ENCODE results near the gene SLC12A2. TPM values are rescaled to one million over a fixed set of nuclear protein-coding genes. Genes with fewer than 3 reads are reported as not detected.

Gene SLC12A2
- total RNA-seq, 2 experiments from 2014 or later: 13.7 to 16.4 TPM

DNA sequence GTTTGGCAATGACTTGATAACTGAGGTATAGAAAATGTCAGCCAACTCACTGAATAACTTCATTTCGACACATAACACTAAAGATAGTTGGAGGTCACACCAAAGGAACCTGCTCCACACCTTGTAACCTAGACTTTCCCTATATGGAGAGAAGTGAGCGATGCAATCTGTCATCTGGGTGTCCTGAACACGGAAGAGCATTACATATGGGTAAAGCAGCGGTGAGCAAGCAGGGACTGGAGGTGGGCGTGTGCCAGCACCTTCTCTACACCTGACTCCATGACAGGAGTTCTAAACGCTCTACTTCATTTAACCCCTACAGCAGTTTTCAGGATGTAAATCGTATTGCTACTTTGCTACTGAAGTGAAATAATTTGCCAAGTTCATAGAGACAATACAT, 152.8 kb downstream of the SLC12A2 start:
- TF ChIP-seq, protein P1, sequence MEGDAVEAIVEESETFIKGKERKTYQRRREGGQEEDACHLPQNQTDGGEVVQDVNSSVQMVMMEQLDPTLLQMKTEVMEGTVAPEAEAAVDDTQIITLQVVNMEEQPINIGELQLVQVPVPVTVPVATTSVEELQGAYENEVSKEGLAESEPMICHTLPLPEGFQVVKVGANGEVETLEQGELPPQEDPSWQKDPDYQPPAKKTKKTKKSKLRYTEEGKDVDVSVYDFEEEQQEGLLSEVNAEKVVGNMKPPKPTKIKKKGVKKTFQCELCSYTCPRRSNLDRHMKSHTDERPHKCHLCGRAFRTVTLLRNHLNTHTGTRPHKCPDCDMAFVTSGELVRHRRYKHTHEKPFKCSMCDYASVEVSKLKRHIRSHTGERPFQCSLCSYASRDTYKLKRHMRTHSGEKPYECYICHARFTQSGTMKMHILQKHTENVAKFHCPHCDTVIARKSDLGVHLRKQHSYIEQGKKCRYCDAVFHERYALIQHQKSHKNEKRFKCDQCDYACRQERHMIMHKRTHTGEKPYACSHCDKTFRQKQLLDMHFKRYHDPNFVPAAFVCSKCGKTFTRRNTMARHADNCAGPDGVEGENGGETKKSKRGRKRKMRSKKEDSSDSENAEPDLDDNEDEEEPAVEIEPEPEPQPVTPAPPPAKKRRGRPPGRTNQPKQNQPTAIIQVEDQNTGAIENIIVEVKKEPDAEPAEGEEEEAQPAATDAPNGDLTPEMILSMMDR (IDR thresholded peaks at IDR 0.05): no peak
- H3K4me1 Mint-ChIP-seq (ENCODE audit: low read depth): no peaks in the 10 kb centered on the region
- ChIA-PET POLR2A (no interaction called here), CTCF (no interaction called here)
- no peaks in the 10 kb centered on the region for H3K9me3 ChIP-seq (ENCODE audit: control insufficient read depth in 1 of 2, insufficient read depth in 1 of 2, low read length in 2 of 2)
- no peak for ATAC-seq (ENCODE audit: poor library complexity)
- intact Hi-C loops (cut with DNase I, micrococcal nuclease): no loop called here
- H3K4me1 ChIP-seq (ENCODE audit: insufficient read depth, low read length): no peaks in the 10 kb centered on the region
- H3K36me3 Mint-ChIP-seq (ENCODE audit: low read depth): no peaks in the 10 kb centered on the region
- H3K9me3 Mint-ChIP-seq: no peaks in the 10 kb centered on the region
- H3K4me3 Mint-ChIP-seq: no peak overlapping the region
- no peak for DNase-seq
- no peak overlapping the region for H3K27ac Mint-ChIP-seq
- no peak overlapping the region for H3K4me3 ChIP-seq (ENCODE audit: low read length)
- no peak overlapping the region for H3K27ac ChIP-seq (ENCODE audit: low read depth in 1 of 2, low read length in 2 of 2)
- peaks cover 0 to 4% of the 10 kb centered on the region in 2 experiments for H3K27me3 ChIP-seq (ENCODE audit: control insufficient read depth in 1 of 2, insufficient read depth in 2 of 2, low read length in 2 of 2)
- peaks cover 28% of the 10 kb centered on the region for H3K27me3 Mint-ChIP-seq
- no peaks in the 10 kb centered on the region for H3K36me3 ChIP-seq (ENCODE audit: insufficient read depth, low read length)

DNA sequence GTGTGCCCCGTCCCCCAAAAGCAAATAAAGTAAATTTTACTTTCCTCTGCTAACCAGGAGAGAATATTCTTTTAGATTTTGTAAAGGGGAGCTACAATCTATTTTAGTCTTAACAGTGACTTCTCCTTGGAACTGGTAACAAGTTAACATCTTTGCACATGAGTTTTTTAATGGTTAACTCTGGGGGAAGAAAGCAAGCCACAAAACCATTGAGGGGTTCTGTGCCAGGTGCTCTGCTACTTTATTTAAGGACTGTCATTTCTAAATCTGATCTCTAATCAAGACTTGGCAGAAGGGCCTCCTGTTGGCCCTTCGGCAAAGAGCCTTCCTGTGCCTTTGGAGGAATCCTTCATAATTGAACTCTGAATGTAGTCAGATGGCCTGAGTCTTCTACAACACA, 153.4 kb downstream of the SLC12A2 start:
- TF ChIP-seq, protein P1 (IDR thresholded peaks at IDR 0.05): no peak
- Histone ChIP-seq H3K27me3 (ENCODE audit: control insufficient read depth in 1 of 2, insufficient read depth in 2 of 2, low read length in 2 of 2) (peaks cover 0 to 4% of the 10 kb centered on the region in 2 experiments), H3K4me1 (ENCODE audit: insufficient read depth, low read length) (no peaks in the 10 kb centered on the region), H3K4me3 (ENCODE audit: low read length) (no peak overlapping the region), H3K36me3 (ENCODE audit: insufficient read depth, low read length) (no peaks in the 10 kb centered on the region), H3K27ac (ENCODE audit: low read depth in 1 of 2, low read length in 2 of 2) (no peak overlapping the region), H3K9me3 (ENCODE audit: control insufficient read depth in 1 of 2, insufficient read depth in 1 of 2, low read length in 2 of 2) (no peaks in the 10 kb centered on the region)
- no peak overlapping the region for H3K27ac Mint-ChIP-seq
- H3K9me3 Mint-ChIP-seq: no peaks in the 10 kb centered on the region
- no peak overlapping the region for H3K4me3 Mint-ChIP-seq
- POLR2A ChIA-PET: no interaction called here
- no peak for ATAC-seq (ENCODE audit: poor library complexity)
- intact Hi-C loops (cut with DNase I, micrococcal nuclease): no loop called here
- peaks cover 28% of the 10 kb centered on the region for H3K27me3 Mint-ChIP-seq
- no peak for DNase-seq
- CTCF ChIA-PET: no interaction called here
- no peaks in the 10 kb centered on the region for H3K36me3 Mint-ChIP-seq (ENCODE audit: low read depth)
- no peaks in the 10 kb centered on the region for H3K4me1 Mint-ChIP-seq (ENCODE audit: low read depth)

DNA sequence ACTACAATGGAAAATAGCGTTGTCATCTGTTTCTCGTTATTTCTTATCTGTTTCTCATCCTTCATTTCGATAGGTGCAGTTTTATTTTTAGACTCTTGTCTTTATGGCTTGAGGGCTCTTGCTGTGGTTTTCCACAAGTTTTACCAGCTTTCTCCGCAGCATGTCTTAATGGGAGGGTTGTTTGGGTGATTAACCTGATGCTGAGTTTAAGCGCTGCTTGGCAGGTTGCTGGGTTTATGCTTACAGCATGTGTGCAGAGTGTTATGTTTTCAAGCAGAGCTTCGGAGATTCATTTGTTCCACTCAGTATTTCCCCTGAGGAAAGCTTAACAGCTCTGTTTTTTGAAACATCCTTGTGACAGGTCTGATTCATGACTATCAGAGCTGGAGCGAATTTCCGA, 154.0 kb downstream of the SLC12A2 start:
- Mint-ChIP-seq H3K27ac (no peak overlapping the region), H3K4me1 (ENCODE audit: low read depth) (no peaks in the 10 kb centered on the region), H3K27me3 (peaks cover 28% of the 10 kb centered on the region), H3K9me3 (no peaks in the 10 kb centered on the region), H3K4me3 (no peak overlapping the region), H3K36me3 (ENCODE audit: low read depth) (no peaks in the 10 kb centered on the region)
- no peak for ATAC-seq (ENCODE audit: poor library complexity)
- no peak overlapping the region for H3K27ac ChIP-seq (ENCODE audit: low read depth in 1 of 2, low read length in 2 of 2)
- TF ChIP-seq, protein P1 (IDR thresholded peaks at IDR 0.05): no peak
- CTCF ChIA-PET: no interaction called here
- peaks cover 0 to 4% of the 10 kb centered on the region in 2 experiments for H3K27me3 ChIP-seq (ENCODE audit: control insufficient read depth in 1 of 2, insufficient read depth in 2 of 2, low read length in 2 of 2)
- no peaks in the 10 kb centered on the region for H3K36me3 ChIP-seq (ENCODE audit: insufficient read depth, low read length)
- no peak for DNase-seq
- POLR2A ChIA-PET: no interaction called here
- H3K4me3 ChIP-seq (ENCODE audit: low read length): no peak overlapping the region
- intact Hi-C loops (cut with DNase I, micrococcal nuclease): no loop called here
- H3K9me3 ChIP-seq (ENCODE audit: control insufficient read depth in 1 of 2, insufficient read depth in 1 of 2, low read length in 2 of 2): no peaks in the 10 kb centered on the region
- H3K4me1 ChIP-seq (ENCODE audit: insufficient read depth, low read length): no peaks in the 10 kb centered on the region

Measured in CD4-positive, alpha-beta T cell (primary cell).